HepG2 (cell line): ENCODE results near the gene SLC35F3. TPM values are rescaled to one million over a fixed set of nuclear protein-coding genes. Genes with fewer than 3 reads are reported as not detected.
A peak's percentile ranks its signal among the peaks of the same experiment; 100 is the strongest.

Experiments used
- ATAC-seq: fragments of 200-7000 bp; cut with Tn5 transposase; 3 replicates; pipeline ENCODE4 v1.9.1; 2020; ENCODE audit warnings: mild to moderate bottlenecking, moderate library complexity
- BruUV-seq: library from RNA; stranded (reverse); fragments of 400-500 nt; replicated peaks from 2 replicates; lab custom pipeline; 2021; lab: Mats Ljungman, UMichigan
- CTCF ChIA-PET: fragments of 300-600 bp; formaldehyde crosslinking; extraction: SDS; loops from one replicate; lab custom pipeline; 2021; ENCODE audit warnings: low total read pairs, inconsistent platforms, low intra/inter-chr PET ratio; lab: Yijun Ruan, JAX
- POLR2A ChIA-PET: fragments of 350-600 bp; sonication (Branson Sonifier 250); formaldehyde crosslinking; loops from one replicate; lab custom pipeline; 2020; ENCODE audit warnings: antibody characterized with exemption, inconsistent platforms; lab: Yijun Ruan, JAX
- DNase-seq: peaks from one replicate; pipeline ENCODE4 v3.0.0-alpha.2; 2015; ENCODE audit warnings: low spot score
- FAIRE-seq: peaks from 3 replicates; lab custom pipeline; 2011; peaks lifted over from hg19 to GRCh38; lab: Jason Lieb, UNC
- H2AFZ ChIP-seq: one replicate; pipeline ENCODE4 v1.6.1; 2011; ENCODE audit warnings: low read length, inconsistent platforms
- H3K27ac ChIP-seq: fragments of 300-600 bp; 3 replicates; pipeline ENCODE4 v1.8.0; 2011; ENCODE audit warnings: mixed run types, mild to moderate bottlenecking, mixed read lengths, low read length, inconsistent platforms; ENCODE audit not compliant: insufficient read depth; ENCODE audit errors: extremely low read length
- H3K27me3 ChIP-seq, 2 experiments: fragments of 200-600 bp in 1 of 2; 2 replicates in 1 of 2; 3 replicates in 1 of 2; pipeline versions ENCODE4 v1.6.0 to v1.8.0; 2011; ENCODE audit warnings: low read length in 2 of 2, mild to moderate bottlenecking in 2 of 2, moderate library complexity in 2 of 2, inconsistent platforms in 1 of 2; ENCODE audit not compliant: insufficient read depth in 2 of 2, control insufficient read depth in 1 of 2
- H3K36me3 ChIP-seq, 2 experiments: fragments of 200-600 bp in 1 of 2; replicated peaks in 1 of 2; 2 replicates in 1 of 2; 3 replicates in 1 of 2; pipeline versions ENCODE4 v1.5.1 to v1.8.0; 2011; ENCODE audit warnings: low read length in 2 of 2, inconsistent platforms in 1 of 2; ENCODE audit not compliant: insufficient read depth in 2 of 2, control insufficient read depth in 1 of 2
- H3K4me1 ChIP-seq: 2 replicates; pipeline ENCODE4 v1.5.1; 2012; ENCODE audit warnings: low read length, inconsistent platforms; ENCODE audit not compliant: insufficient read depth
- H3K4me2 ChIP-seq: 2 replicates; pipeline ENCODE4 v1.6.0; 2011; ENCODE audit warnings: low read depth, low read length, inconsistent platforms
- H3K4me3 ChIP-seq, 3 experiments: fragments of 200-600 bp in 1 of 3; sonication (generic), shearing (Covaris generic) in 1 of 3; replicated peaks in 1 of 3; 2 replicates each; pipeline ENCODE4 v1.5.1; 2011 to 2016; ENCODE audit warnings: low read length in 3 of 3, inconsistent platforms in 2 of 3, low read depth in 2 of 3, mild to moderate bottlenecking in 2 of 3, control low read depth in 1 of 3, mixed read lengths in 1 of 3; ENCODE audit not compliant: insufficient read depth in 1 of 3
- H3K79me2 ChIP-seq: one replicate; pipeline ENCODE4 v1.6.1; 2011; ENCODE audit warnings: low read length, inconsistent platforms; ENCODE audit not compliant: insufficient read depth
- H3K9ac ChIP-seq: 2 replicates; pipeline ENCODE4 v1.6.0; 2011; ENCODE audit warnings: mild to moderate bottlenecking, low read depth, low read length, inconsistent platforms; ENCODE audit not compliant: insufficient read depth
- H3K9me3 ChIP-seq: 2 replicates; pipeline ENCODE4 v1.5.1; 2012; ENCODE audit warnings: mild to moderate bottlenecking, low read length
- H4K20me1 ChIP-seq: 2 replicates; pipeline ENCODE4 v1.6.0; 2011; ENCODE audit warnings: inconsistent platforms, mild to moderate bottlenecking, low read length, moderate library complexity; ENCODE audit not compliant: insufficient read depth
- ARID4A ChIP-seq: sonication (generic); formaldehyde crosslinking; IDR thresholded peaks from 2 replicates; pipeline ENCODE4 v1.5.0; 2020; ENCODE audit warnings: mild to moderate bottlenecking, missing genetic modification reagents, borderline replicate concordance
- HOXA5 ChIP-seq: sonication (generic); formaldehyde crosslinking; IDR thresholded peaks from 2 replicates; pipeline ENCODE4 v1.4.0; 2020; ENCODE audit warnings: missing genetic modification reagents
- MNT ChIP-seq: fragments of 450-650 bp; IDR thresholded peaks from 2 replicates; pipeline ENCODE4 v1.6.1; 2016
- MTA1 ChIP-seq: sonication (generic); formaldehyde crosslinking; IDR thresholded peaks from 2 replicates; pipeline ENCODE4 v1.4.0; 2020; ENCODE audit warnings: missing genetic modification reagents, mild to moderate bottlenecking, borderline replicate concordance
- REPIN1 ChIP-seq: sonication (generic); formaldehyde crosslinking; IDR thresholded peaks from 2 replicates; pipeline ENCODE4 v1.8.0; 2022; ENCODE audit warnings: missing genetic modification reagents, low read depth, mild to moderate bottlenecking, borderline replicate concordance
- THRA ChIP-seq: sonication (generic); formaldehyde crosslinking; IDR thresholded peaks from 2 replicates; pipeline ENCODE4 v1.4.0; 2020; ENCODE audit warnings: missing genetic modification reagents, borderline replicate concordance
- ZBTB7A ChIP-seq: sonication (generic); formaldehyde crosslinking; IDR thresholded peaks from 2 replicates; pipeline ENCODE4 v1.8.0; 2022; ENCODE audit warnings: mild to moderate bottlenecking, missing genetic modification reagents
- ZNF549 ChIP-seq: sonication (generic); formaldehyde crosslinking; IDR thresholded peaks from 2 replicates; pipeline ENCODE4 v1.5.0; 2020; ENCODE audit warnings: missing genetic modification reagents
- ZNF615 ChIP-seq: sonication (generic); formaldehyde crosslinking; IDR thresholded peaks from 2 replicates; pipeline ENCODE4 v1.5.0; 2020; ENCODE audit warnings: mild to moderate bottlenecking, missing genetic modification reagents, borderline replicate concordance
- ZNF768 ChIP-seq: sonication (generic); formaldehyde crosslinking; IDR thresholded peaks from 2 replicates; pipeline ENCODE4 v1.4.0; 2020; ENCODE audit warnings: missing genetic modification reagents
- ZNF816 ChIP-seq: sonication (generic); formaldehyde crosslinking; IDR thresholded peaks from 2 replicates; pipeline ENCODE4 v1.8.0; 2022; ENCODE audit warnings: missing genetic modification reagents, mild to moderate bottlenecking, borderline replicate concordance
- WGBS: methylation state at CpG from one replicate; pipeline ENCODE4 v1.1.6; 2017; ENCODE audit warnings: low lambda C conversion rate; 5-methylcytosine and 5-hydroxymethylcytosine counted together
- in situ Hi-C: cut with HindIII; loops from 2 replicates; pipeline ENCODE4 v1.10.0; 2017; ENCODE audit warnings: low pct_unique_long_range_greater_than_20kb; ENCODE audit not compliant: extremely low pct_ligation_motif_present
- intact Hi-C: fragments of 100-400 bp; cut with micrococcal nuclease; formaldehyde crosslinking; loops from one replicate; pipeline ENCODE4 v1.10.0; 2022; ENCODE audit not compliant: unreplicated experiment
- polyA plus RNA-seq, 8 experiments: library from polyadenylated mRNA; depleted of rRNA in 3 of 8; stranded (reverse) in 7 of 8; unstranded in 1 of 8; fragments of >200 nt; fragmentation: Illumina TruSeq in 4 of 8; extraction: Trizol in 4 of 8; gene quantifications; 2 replicates each; pipeline versions ENCODE4 v1.2.1 to v1.2.3, GENCODE V29; 2011 to 2016; ENCODE audit warnings: low read depth in 4 of 8, missing spikeins in 1 of 8, mixed read lengths in 1 of 8; ENCODE audit not compliant: insufficient read depth in 1 of 8
- total RNA-seq, 5 experiments: library from RNA; depleted of rRNA; stranded (reverse); fragments of >200 nt; fragmentation: Illumina TruSeq; extraction: Trizol; gene quantifications; 2 replicates each; pipeline ENCODE4 v1.2.3, GENCODE V29; 2016; ENCODE audit warnings: low read depth in 1 of 5

The SLC35F3 gene
- total and polyA plus RNA-seq, 2 of the 13 experiments (the other 11 are each of a cell fraction or from before 2014, with no cell fraction given): not detected

- BruUV-seq: no TSS peak
- Histone ChIP-seq H3K9me3 (no peaks in the 10 kb centered on the region), H3K27ac (no peak overlapping the region), H3K4me2 (no peak overlapping the region), H3K9ac (no peak overlapping the region), H3K27me3 (peaks cover 0 to 26% of the 10 kb centered on the region in 2 experiments; a peak in 3 of 5 replicates), H2AFZ (no peak overlapping the region), H3K79me2 (no peaks in the 10 kb centered on the region), H3K36me3 (no peaks in the 10 kb centered on the region), H3K4me3 (no peak overlapping the region), H3K4me1 (no peaks in the 10 kb centered on the region), H4K20me1 (no peaks in the 10 kb centered on the region)
- CTCF ChIA-PET: no interaction called here
- no peak for DNase-seq
- no peak for FAIRE-seq
- no peak for ATAC-seq
- WGBS: 42% methylated on average over 4 of the region's 4 CpGs
- TF ChIP-seq HOXA5 (no peak), ZBTB7A (CRISPR knock-in tag) (no peak), MNT (peak; percentile 96), ZNF615 (CRISPR knock-in tag) (no peak)
- intact Hi-C loops: no loop called here
- POLR2A ChIA-PET: no interaction called here
- in situ Hi-C loops: no loop called here
Observed at GRCh38 chr1:234280500-234280899, 376.0 kb downstream of the SLC35F3 start.

GRCh38 chr1:234281826-234282489 lies 377.5 kb downstream of the SLC35F3 start:
- no TSS peak for BruUV-seq
- no peaks in the 10 kb centered on the region for H3K9me3 ChIP-seq
- ATAC-seq (no peak), DNase-seq (no peak), FAIRE-seq (no peak)
- peaks cover 0 to 16% of the 10 kb centered on the region in 2 experiments; a peak in 1 of 5 replicates for H3K27me3 ChIP-seq
- H3K79me2 ChIP-seq: no peaks in the 10 kb centered on the region
- no peaks in the 10 kb centered on the region for H3K36me3 ChIP-seq
- POLR2A ChIA-PET: no interaction called here
- H3K4me3 ChIP-seq: no peak overlapping the region
- no peak overlapping the region for H2AFZ ChIP-seq
- no peak overlapping the region for H3K9ac ChIP-seq
- no peaks in the 10 kb centered on the region for H3K4me1 ChIP-seq
- no peaks in the 10 kb centered on the region for H4K20me1 ChIP-seq
- CTCF ChIA-PET: no interaction called here
- intact Hi-C loops: no loop called here
- no peak overlapping the region for H3K27ac ChIP-seq
- no peak overlapping the region for H3K4me2 ChIP-seq
- in situ Hi-C loops: no loop called here
- WGBS: 42% methylated on average over 11 of the region's 12 CpGs
- TF ChIP-seq ZNF768 (no peak), ZNF549 (CRISPR knock-in tag) (no peak), REPIN1 (CRISPR knock-in tag) (no peak), ARID4A (CRISPR knock-in tag) (no peak), ZNF816 (CRISPR knock-in tag) (no peak), MTA1 (CRISPR knock-in tag) (no peak), THRA (CRISPR knock-in tag) (no peak)
